VCaP (cell line): ENCODE measurements around the gene GAK.

Experiments used
- H3K27ac ChIP-seq: fragments of 450-650 bp; 2 replicates; pipeline ENCODE4 v1.5.1; 2017
- CTCF ChIP-seq: fragments of 450-650 bp; conservative IDR thresholded peaks from 2 replicates; pipeline ENCODE4 v1.5.1; 2017; ENCODE audit warnings: mild to moderate bottlenecking, moderate library complexity

Gene GAK

DNA sequence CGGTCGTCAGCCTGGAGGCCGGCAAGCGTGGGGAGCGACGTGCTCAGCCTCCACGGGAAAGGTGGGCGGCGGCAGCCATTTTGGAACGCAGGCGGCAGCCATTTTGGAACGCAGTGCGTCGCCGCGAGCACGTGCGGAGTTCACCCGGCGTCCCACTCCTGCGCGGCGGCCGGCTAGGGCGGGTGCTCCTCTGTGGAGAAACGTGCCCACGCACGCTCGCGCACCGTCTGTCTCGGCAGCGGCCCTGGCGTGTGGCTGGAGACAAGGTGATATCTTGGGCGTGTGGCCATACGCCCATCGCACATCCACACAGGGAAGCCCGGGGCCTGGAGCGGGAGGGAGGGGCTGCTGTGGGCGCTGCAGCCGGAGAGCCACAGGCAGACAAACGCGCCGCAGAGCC, 127.3 kb downstream of the GAK start:
- no peak overlapping the region for H3K27ac ChIP-seq
- TF ChIP-seq CTCF, result no peak

GRCh38 chr4:803884-804283, 128.2 kb downstream of the GAK start:
- H3K27ac ChIP-seq, result no peak overlapping the region
- TF ChIP-seq CTCF, result no peak

DNA sequence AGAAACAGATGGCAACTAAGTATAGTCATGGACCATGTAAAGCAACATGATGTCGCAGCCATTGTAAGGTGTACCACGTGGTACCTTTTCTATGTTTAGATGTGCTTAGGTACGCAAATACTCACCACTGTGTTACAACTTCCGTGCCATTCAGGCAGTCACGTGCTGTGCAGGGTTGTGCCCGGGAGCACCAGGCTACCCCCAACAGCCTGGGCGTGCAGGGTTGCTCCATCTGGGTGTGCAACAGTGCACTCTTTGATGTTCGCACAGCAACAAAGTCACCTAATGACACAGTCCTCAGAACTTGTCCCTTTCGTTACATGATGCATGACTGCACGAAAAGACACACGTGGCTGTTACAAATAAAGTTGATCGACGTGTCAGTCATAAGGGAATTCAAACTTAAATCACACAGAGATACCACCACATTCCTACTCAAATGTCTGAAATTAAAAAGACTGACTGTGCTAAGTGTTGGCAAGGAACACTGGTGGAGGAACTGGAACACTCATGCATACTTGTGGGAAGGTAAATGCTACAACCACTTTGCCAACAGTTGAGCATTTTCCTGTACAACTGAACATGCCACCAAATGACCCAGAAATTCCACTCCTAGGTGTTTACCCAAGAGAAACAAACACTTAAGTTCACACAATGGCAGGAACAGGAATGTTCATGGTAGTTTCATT, 130.5 kb downstream of the GAK start:
- H3K27ac ChIP-seq, result no peak overlapping the region

More for the DNA sequence above, 130.5 kb downstream of the GAK start:
- no peak for TF ChIP-seq CTCF
